HG02852 (cell line): ENCODE results near the gene HECTD4.
A peak's percentile ranks its signal among the peaks of the same experiment; 100 is the strongest.

Experiments
- ATAC-seq: cut with Tn5 transposase; IDR thresholded peaks from one replicate; pipeline ENCODE4 v1.9.1; 2021; ENCODE audit warnings: mild to moderate bottlenecking, moderate library complexity; ENCODE audit not compliant: unreplicated experiment

HECTD4 gene

GRCh38 chr12:112325622-112326207 is 56.5 kb downstream of the HECTD4 start:
- ATAC-seq: no peak

- no peak for ATAC-seq
Observed at GRCh38 chr12:112325157-112325556, 57.1 kb downstream of the HECTD4 start.

- ATAC-seq: no peak
Observed at GRCh38 chr12:112322882-112323547, 59.2 kb downstream of the HECTD4 start.

- no peak for ATAC-seq
Observed at GRCh38 chr12:112322441-112322840, 59.8 kb downstream of the HECTD4 start.

GRCh38 chr12:112321245-112321644 is 61.0 kb downstream of the HECTD4 start:
- ATAC-seq: no peak

GRCh38 chr12:112319395-112319794 is 62.8 kb downstream of the HECTD4 start:
- no peak for ATAC-seq

GRCh38 chr12:112317481-112317880 is 64.8 kb downstream of the HECTD4 start:
- no peak for ATAC-seq

- no peak for ATAC-seq
Observed at GRCh38 chr12:112314981-112315380, 67.2 kb downstream of the HECTD4 start.

GRCh38 chr12:112309797-112310196 is 72.4 kb downstream of the HECTD4 start:
- ATAC-seq: no peak

- no peak for ATAC-seq
Observed at GRCh38 chr12:112308652-112309051, 73.6 kb downstream of the HECTD4 start.

- ATAC-seq: no peak
Observed at GRCh38 chr12:112308161-112308560, 74.1 kb downstream of the HECTD4 start.

GRCh38 chr12:112307317-112308011 is 74.8 kb downstream of the HECTD4 start:
- ATAC-seq: no peak

GRCh38 chr12:112305951-112306350 is 76.3 kb downstream of the HECTD4 start:
- ATAC-seq: no peak

- ATAC-seq: no peak
Observed at GRCh38 chr12:112304436-112304835, 77.8 kb downstream of the HECTD4 start.

- no peak for ATAC-seq
Observed at GRCh38 chr12:112303799-112304198, 78.4 kb downstream of the HECTD4 start.

GRCh38 chr12:112303004-112303403 is 79.2 kb downstream of the HECTD4 start:
- ATAC-seq: peak; percentile 98

GRCh38 chr12:112299704-112300103 is 82.5 kb downstream of the HECTD4 start:
- ATAC-seq: no peak

- ATAC-seq: no peak
Observed at GRCh38 chr12:112297188-112297587, 85.0 kb downstream of the HECTD4 start.

- ATAC-seq: no peak
Observed at GRCh38 chr12:112296183-112296582, 86.0 kb downstream of the HECTD4 start.

GRCh38 chr12:112294793-112295192 is 87.4 kb downstream of the HECTD4 start:
- ATAC-seq: no peak

GRCh38 chr12:112288638-112289037 is 93.6 kb downstream of the HECTD4 start:
- ATAC-seq: no peak
